ENCODE results near the gene EML6. TPM values are rescaled to one million over a fixed set of nuclear protein-coding genes. Genes with fewer than 3 reads are reported as not detected.

EML6 gene
- total RNA-seq, 4 donors from 2014 or later = 0.62 to 1.5 (median 1.1) TPM

- WGBS, 2 donors (ENCODE audit: low coverage in 1 of 2) = 87 to 88% methylated on average over 1 of the region's 1 CpG
- no peak for ATAC-seq
Observed at GRCh38 chr2:54758951-54759350, 35.5 kb downstream of the EML6 start.

GRCh38 chr2:54760310-54760709 is 36.8 kb downstream of the EML6 start:
- WGBS, 2 donors (ENCODE audit: low coverage in 1 of 2) = 100% methylated on average over 2 of the region's 2 CpGs
- Histone ChIP-seq H3K4me3 (no peak overlapping the region), H3K9me3 (no peaks in the 10 kb centered on the region), H3K27ac (no peak overlapping the region), H3K36me3 (no peaks in the 10 kb centered on the region), H3K4me1 (no peaks in the 10 kb centered on the region), H3K27me3 (no peaks in the 10 kb centered on the region)
- ATAC-seq = no peak
- TF ChIP-seq EP300 (IDR thresholded peaks at IDR 0.05) = no peak
- no peak for TF ChIP-seq POLR2A (IDR thresholded peaks at IDR 0.05)
- no peak for TF ChIP-seq CTCF (IDR thresholded peaks at IDR 0.05)
- no peak for TF ChIP-seq POLR2AphosphoS5 (IDR thresholded peaks at IDR 0.05)

More at GRCh38 chr2:54758951-54759350, 35.5 kb downstream of the EML6 start:
- Histone ChIP-seq H3K27me3 (no peaks in the 10 kb centered on the region), H3K36me3 (no peaks in the 10 kb centered on the region), H3K4me3 (no peak overlapping the region), H3K9me3 (no peaks in the 10 kb centered on the region), H3K27ac (no peak overlapping the region), H3K4me1 (no peaks in the 10 kb centered on the region)
- TF ChIP-seq POLR2A (IDR thresholded peaks at IDR 0.05) = no peak
- TF ChIP-seq POLR2AphosphoS5 (IDR thresholded peaks at IDR 0.05) = no peak
- TF ChIP-seq CTCF (IDR thresholded peaks at IDR 0.05) = no peak
- TF ChIP-seq EP300 (IDR thresholded peaks at IDR 0.05) = no peak

GRCh38 chr2:54763636-54764291 is 40.3 kb downstream of the EML6 start:
- TF ChIP-seq CTCF (IDR thresholded peaks at IDR 0.05) (no peak), POLR2A (IDR thresholded peaks at IDR 0.05) (no peak), POLR2AphosphoS5 (IDR thresholded peaks at IDR 0.05) (no peak), EP300 (IDR thresholded peaks at IDR 0.05) (no peak)

GRCh38 chr2:54767921-54768320 is 44.5 kb downstream of the EML6 start:
- Histone ChIP-seq H3K36me3 (no peaks in the 10 kb centered on the region), H3K9me3 (no peaks in the 10 kb centered on the region), H3K27ac (no peak overlapping the region), H3K4me1 (no peaks in the 10 kb centered on the region), H3K27me3 (no peaks in the 10 kb centered on the region), H3K4me3 (no peak overlapping the region)
- ATAC-seq = no peak
- TF ChIP-seq POLR2A (IDR thresholded peaks at IDR 0.05) (no peak), POLR2AphosphoS5 (IDR thresholded peaks at IDR 0.05) (no peak), CTCF (IDR thresholded peaks at IDR 0.05) (no peak), EP300 (IDR thresholded peaks at IDR 0.05) (no peak)

More at GRCh38 chr2:54763636-54764291, 40.3 kb downstream of the EML6 start:
- H3K27me3 ChIP-seq = no peaks in the 10 kb centered on the region
- no peaks in the 10 kb centered on the region for H3K4me1 ChIP-seq
- 84 to 93% methylated on average over 3 to 7 of the region's 7 CpGs for WGBS, 2 donors (ENCODE audit: low coverage in 1 of 2)
- no peaks in the 10 kb centered on the region for H3K36me3 ChIP-seq
- no peak for ATAC-seq
- no peak overlapping the region for H3K27ac ChIP-seq
- no peak overlapping the region for H3K4me3 ChIP-seq
- no peaks in the 10 kb centered on the region for H3K9me3 ChIP-seq

- 18 to 29% methylated on average over 1 of the region's 1 CpG for WGBS, 2 donors (ENCODE audit: low coverage in 1 of 2)
- TF ChIP-seq POLR2A (IDR thresholded peaks at IDR 0.05) = no peak
- no peak for TF ChIP-seq EP300 (IDR thresholded peaks at IDR 0.05)
- TF ChIP-seq POLR2AphosphoS5 (IDR thresholded peaks at IDR 0.05) = no peak
- TF ChIP-seq CTCF (IDR thresholded peaks at IDR 0.05) = no peak
- H3K4me3 ChIP-seq = no peak overlapping the region
- H3K27ac ChIP-seq = no peak overlapping the region
- ATAC-seq = no peak
- no peaks in the 10 kb centered on the region for H3K9me3 ChIP-seq
- no peaks in the 10 kb centered on the region for H3K27me3 ChIP-seq
- H3K4me1 ChIP-seq = no peaks in the 10 kb centered on the region
- no peaks in the 10 kb centered on the region for H3K36me3 ChIP-seq
Observed at GRCh38 chr2:54768772-54769428, 45.4 kb downstream of the EML6 start.

Data from gastroesophageal sphincter (tissue), 4 donors.